GM12865 (cell line): ENCODE results near the gene VRK1.
A peak's percentile ranks its signal among the peaks of the same experiment; 100 is the strongest.

Source experiments
- DNase-seq: peaks from one replicate; pipeline ENCODE4 v3.0.0; 2010; ENCODE audit warnings: low read depth
- H3K4me3 ChIP-seq: 2 replicates; pipeline ENCODE4 v1.5.1; 2011; ENCODE audit warnings: mild to moderate bottlenecking, low read depth, low read length, control low read depth
- CTCF ChIP-seq: IDR thresholded peaks from 2 replicates; pipeline ENCODE4 v1.5.1; 2011; ENCODE audit warnings: low read length, control low read depth, low read depth, inconsistent platforms; ENCODE audit not compliant: insufficient read depth; ENCODE audit errors: missing control alignments

VRK1 gene

DNA sequence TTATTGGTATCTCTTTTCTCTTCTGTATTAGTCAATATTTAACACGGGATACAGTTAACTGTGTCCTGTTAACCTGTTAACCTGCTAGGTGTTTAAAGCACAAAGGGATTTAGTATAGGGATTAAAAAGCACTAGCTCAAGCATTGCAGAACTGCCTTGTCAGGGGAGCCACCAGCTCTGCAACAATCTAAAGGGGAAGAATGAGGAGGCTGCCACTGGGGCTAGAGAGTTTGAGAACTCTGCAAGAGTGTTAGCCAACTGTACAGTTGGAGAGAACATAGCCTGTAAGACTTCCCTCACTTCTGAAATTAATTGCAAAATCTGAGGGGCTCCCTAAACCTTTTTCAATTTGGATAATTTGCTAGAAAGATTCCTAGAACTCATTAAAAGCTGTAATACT lies 6.5 kb upstream of the VRK1 start:
- DNase-seq = no peak
- TF ChIP-seq CTCF = no peak
- no peak overlapping the region for H3K4me3 ChIP-seq

- no peak for TF ChIP-seq CTCF
- no peak overlapping the region for H3K4me3 ChIP-seq
- no peak for DNase-seq
Measured at GRCh38 chr14:96792003-96792402, 5.2 kb upstream of the VRK1 start.

DNA sequence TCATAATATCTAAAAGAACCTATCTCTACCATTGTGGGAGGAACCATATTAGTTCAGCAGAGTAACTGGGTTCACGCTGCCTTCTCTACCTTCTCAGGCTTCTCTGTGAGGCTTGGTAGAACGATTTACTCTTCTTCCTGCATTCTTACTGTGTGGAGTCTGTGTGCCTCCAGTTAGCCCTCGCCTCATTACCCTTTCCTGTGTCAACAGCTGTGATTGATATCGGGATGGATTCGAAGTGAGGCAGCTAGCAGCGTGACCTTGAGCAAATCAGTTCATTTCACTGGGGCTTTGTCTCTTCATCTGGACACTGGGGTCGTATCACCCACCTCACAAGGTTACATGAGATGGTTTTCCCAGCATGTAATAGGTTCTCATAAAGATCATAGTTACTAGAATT lies 4.6 kb upstream of the VRK1 start:
- no peak for TF ChIP-seq CTCF
- no peak overlapping the region for H3K4me3 ChIP-seq
- no peak for DNase-seq

DNA sequence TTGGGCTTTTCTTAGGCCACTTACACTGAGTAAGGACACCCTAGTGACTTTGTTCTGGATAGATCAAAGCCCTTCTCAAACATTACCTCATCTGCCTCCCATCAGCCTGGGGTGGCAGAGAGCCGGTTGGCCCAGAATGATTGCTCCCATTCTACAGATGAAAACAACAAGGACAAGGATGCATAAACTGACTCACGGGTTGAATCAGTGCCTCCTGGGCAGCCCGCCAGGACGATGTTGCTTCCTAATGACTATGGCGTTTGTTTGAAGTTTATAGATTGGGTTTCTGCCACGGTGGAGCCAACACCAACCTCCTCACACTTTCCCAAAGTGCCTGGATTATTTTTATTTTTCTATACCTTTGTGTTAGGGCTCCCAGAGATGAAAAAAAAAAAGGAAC lies 3.6 kb upstream of the VRK1 start:
- no peak for DNase-seq
- no peak for TF ChIP-seq CTCF
- H3K4me3 ChIP-seq = no peak overlapping the region

DNA sequence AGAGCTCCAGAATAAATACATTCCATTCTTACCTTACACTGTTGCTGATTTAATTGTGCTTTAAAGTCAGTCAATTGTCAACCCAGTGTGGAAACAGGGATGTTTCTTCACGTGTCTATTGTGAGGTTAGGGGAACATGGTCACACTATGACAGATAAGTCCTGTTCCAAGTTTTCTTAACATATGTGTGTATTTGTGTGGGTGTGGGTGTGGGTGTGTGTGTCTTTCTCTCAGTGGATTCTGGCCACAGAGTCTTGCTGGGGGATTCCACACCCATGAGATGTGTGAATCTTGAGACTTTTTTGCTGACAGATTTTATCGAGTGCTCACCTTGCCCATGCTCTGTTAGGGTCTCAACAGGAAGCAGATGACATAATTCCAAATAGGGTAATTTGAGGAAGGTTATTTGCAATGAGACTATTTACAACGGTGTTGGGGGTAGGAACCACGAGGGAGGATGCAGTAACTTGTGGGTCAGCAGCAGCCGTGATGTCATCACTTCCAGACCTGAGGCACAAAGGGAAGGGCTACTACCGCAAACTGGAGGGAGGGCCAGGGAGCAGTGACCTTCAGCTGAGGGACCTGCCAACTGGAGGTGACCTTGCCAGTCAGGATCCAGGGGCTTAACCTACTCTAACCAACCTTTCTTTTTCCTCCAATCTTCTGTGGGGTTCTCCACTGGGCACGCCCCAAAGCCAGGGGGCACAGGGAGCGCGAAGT lies 1.9 kb upstream of the VRK1 start:
- DNase-seq = no peak
- no peak overlapping the region for H3K4me3 ChIP-seq
- no peak for TF ChIP-seq CTCF

- TF ChIP-seq CTCF = no peak
- peak; percentile 59 for DNase-seq
- peak overlapping the region; percentile 97 for H3K4me3 ChIP-seq
Measured at GRCh38 chr14:96797582-96798349, 584 bp downstream of the VRK1 start.
